ENCODE measurements around the gene STXBP1.
A peak's percentile ranks its signal among the peaks of the same experiment; 100 is the strongest.

Gene STXBP1

GRCh38 chr9:127612939-127613582, 984 bp downstream of the STXBP1 start (continued):
- TF ChIP-seq GLIS2 (tag by site-specific recombination; IDR thresholded peaks at IDR 0.05) (peak; percentile 80), RBAK (tag by site-specific recombination; IDR thresholded peaks at IDR 0.05) (no peak), ZNF692 (tag by site-specific recombination; IDR thresholded peaks at IDR 0.05) (peak; percentile 25; the same call in 1 of the 2 replicates), KLF1 (tag by site-specific recombination; IDR thresholded peaks at IDR 0.05) (peak; percentile 52; the same call in 1 of the 2 replicates), ZIC2 (tag by site-specific recombination; IDR thresholded peaks at IDR 0.05) (peak; percentile 50), ZBTB26 (tag by site-specific recombination; optimal IDR thresholded peaks at IDR 0.05) (peak; percentile 39), MYNN (tag by site-specific recombination; IDR thresholded peaks at IDR 0.05; ENCODE audit: borderline replicate concordance) (no peak), EGR2 (tag by site-specific recombination; IDR thresholded peaks at IDR 0.05; ENCODE audit: low read depth) (peak; percentile 20; the same call in 1 of the 2 replicates), HOXC10 (CRISPR knock-in tag; IDR thresholded peaks at IDR 0.05) (no peak), WT1 (tag by site-specific recombination; IDR thresholded peaks at IDR 0.05) (no peak), ZNF677 (tag by site-specific recombination; IDR thresholded peaks at IDR 0.05) (no peak), KLF9 (tag by site-specific recombination; IDR thresholded peaks at IDR 0.05; ENCODE audit: low read depth) (0 out of 2 replicates have a peak, but pooled peaks have one; percentile 22), ZBTB8A (tag by site-specific recombination; IDR thresholded peaks at IDR 0.05) (peak; percentile 74), ZNF302 (tag by site-specific recombination; IDR thresholded peaks at IDR 0.05; ENCODE audit: low read depth) (no peak), ZNF600 (tag by site-specific recombination; IDR thresholded peaks at IDR 0.05) (no peak; the same call in 1 of the 2 replicates), ZNF76 (tag by site-specific recombination; IDR thresholded peaks at IDR 0.05; ENCODE audit: borderline replicate concordance, low read depth) (no peak), ZNF843 (tag by site-specific recombination; IDR thresholded peaks at IDR 0.05) (no peak), ZNF596 (tag by site-specific recombination; IDR thresholded peaks at IDR 0.05) (no peak), ZNF518A (tag by site-specific recombination; conservative IDR thresholded peaks at IDR 0.05; ENCODE audit: low read depth) (no peak), ZBTB48 (tag by site-specific recombination; IDR thresholded peaks at IDR 0.05) (peak; percentile 37), KLF10 (tag by site-specific recombination; IDR thresholded peaks at IDR 0.05) (no peak), ZNF837 (tag by site-specific recombination; IDR thresholded peaks at IDR 0.05) (no peak), ZNF571 (tag by site-specific recombination; IDR thresholded peaks at IDR 0.05) (no peak), ZFHX2 (tag by site-specific recombination; conservative IDR thresholded peaks at IDR 0.05) (peak; percentile 15; the same call in 1 of the 2 replicates), PBX3 (CRISPR knock-in tag; IDR thresholded peaks at IDR 0.05) (no peak), OSR2 (tag by site-specific recombination; IDR thresholded peaks at IDR 0.05) (no peak), ZNF221 (tag by site-specific recombination; IDR thresholded peaks at IDR 0.05; ENCODE audit: borderline replicate concordance) (no peak), SP3 (tag by site-specific recombination; IDR thresholded peaks at IDR 0.05) (peak; percentile 66), ZNF133 (tag by site-specific recombination; IDR thresholded peaks at IDR 0.05) (no peak), ZNF629 (tag by site-specific recombination; IDR thresholded peaks at IDR 0.05) (0 out of 2 replicates have a peak, but pooled peaks have one; percentile 21), ZBTB21 (tag by site-specific recombination; IDR thresholded peaks at IDR 0.05) (no peak), KLF7 (tag by site-specific recombination; IDR thresholded peaks at IDR 0.05; ENCODE audit: borderline replicate concordance) (no peak)

All from HEK293 (cell line).